GM18907 (cell line): ENCODE measurements around the gene PRR30.

Experiments used
- ATAC-seq: cut with Tn5 transposase; IDR thresholded peaks from one replicate; pipeline ENCODE4 v1.9.1; 2021; ENCODE audit warnings: mild to moderate bottlenecking, moderate library complexity; ENCODE audit not compliant: unreplicated experiment

PRR30 gene

DNA sequence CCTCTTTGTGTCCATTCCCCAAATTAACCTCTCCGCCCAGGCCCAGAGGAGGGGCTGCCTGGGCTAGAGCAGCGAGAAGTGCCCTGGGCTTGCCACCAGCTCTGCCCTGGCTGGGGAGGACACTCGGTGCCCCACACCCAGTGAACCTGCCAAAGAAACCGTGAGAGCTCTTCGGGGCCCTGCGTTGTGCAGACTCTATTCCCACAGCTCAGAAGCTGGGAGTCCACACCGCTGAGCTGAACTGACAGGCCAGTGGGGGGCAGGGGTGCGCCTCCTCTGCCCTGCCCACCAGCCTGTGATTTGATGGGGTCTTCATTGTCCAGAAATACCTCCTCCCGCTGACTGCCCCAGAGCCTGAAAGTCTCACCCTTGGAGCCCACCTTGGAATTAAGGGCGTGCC, 39.2 kb downstream of the PRR30 start:
- no peak for ATAC-seq

DNA sequence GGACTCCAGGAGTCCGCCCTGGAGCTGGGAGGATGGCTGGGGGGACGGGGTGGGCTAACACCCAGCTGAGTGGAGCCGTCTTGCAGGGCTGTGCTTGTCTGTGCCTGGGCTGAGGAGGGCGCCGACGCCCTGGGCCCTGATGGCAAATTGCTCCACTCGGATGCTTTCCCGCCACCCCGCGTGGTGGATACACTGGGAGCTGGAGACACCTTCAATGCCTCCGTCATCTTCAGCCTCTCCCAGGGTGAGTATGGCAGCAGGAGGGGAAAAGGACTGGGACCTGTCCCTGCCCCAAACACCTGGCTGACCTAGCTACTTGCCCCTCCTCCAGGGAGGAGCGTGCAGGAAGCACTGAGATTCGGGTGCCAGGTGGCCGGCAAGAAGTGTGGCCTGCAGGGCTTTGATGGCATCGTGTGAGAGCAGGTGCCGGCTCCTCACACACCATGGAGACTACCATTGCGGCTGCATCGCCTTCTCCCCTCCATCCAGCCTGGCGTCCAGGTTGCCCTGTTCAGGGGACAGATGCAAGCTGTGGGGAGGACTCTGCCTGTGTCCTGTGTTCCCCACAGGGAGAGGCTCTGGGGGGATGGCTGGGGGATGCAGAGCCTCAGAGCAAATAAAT, 39.8 kb downstream of the PRR30 start:
- ATAC-seq: no peak

DNA sequence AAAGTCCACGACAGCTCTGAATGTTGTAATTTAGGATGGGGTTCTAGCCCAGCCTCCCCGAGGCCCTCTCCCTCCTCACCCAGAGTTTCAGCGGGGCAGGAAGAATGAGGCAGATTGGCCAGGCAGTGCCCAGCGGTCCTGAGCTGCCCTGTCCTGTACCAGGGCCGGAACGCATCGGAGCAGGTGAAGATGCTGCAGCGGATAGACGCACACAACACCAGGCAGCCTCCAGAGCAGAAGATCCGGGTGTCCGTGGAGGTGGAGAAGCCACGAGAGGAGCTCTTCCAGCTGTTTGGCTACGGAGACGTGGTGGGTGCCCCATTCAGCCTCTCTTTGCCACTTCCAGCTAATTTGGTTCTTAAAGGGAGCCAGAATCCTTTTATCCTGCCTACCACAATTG, 41.9 kb downstream of the PRR30 start:
- no peak for ATAC-seq

DNA sequence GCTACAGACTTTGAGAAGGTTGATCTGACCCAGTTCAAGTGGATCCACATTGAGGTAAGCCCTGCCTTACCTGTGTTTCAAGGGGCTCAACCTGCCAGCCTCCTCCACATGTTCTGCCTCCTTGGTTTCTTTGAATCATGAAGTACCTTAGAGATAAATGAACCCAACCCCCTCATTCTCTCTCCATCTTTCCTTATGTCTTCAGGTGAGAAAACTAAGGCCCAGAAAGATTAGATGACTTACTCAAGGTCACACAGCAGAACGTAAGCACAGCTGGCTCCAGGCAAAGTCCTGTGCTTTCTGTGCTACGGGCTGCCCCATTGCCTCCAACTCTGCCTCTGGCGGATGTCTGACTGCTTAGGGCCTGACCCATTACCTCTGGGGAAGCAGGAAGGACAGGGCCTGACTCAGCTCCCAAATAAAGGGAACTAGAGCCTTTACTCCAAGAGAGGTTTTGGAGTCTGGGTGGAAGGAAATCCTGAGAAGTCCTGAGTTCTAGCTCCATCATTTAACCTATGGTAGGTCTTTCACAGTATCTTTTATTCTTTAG, 42.4 kb downstream of the PRR30 start:
- no peak for ATAC-seq

DNA sequence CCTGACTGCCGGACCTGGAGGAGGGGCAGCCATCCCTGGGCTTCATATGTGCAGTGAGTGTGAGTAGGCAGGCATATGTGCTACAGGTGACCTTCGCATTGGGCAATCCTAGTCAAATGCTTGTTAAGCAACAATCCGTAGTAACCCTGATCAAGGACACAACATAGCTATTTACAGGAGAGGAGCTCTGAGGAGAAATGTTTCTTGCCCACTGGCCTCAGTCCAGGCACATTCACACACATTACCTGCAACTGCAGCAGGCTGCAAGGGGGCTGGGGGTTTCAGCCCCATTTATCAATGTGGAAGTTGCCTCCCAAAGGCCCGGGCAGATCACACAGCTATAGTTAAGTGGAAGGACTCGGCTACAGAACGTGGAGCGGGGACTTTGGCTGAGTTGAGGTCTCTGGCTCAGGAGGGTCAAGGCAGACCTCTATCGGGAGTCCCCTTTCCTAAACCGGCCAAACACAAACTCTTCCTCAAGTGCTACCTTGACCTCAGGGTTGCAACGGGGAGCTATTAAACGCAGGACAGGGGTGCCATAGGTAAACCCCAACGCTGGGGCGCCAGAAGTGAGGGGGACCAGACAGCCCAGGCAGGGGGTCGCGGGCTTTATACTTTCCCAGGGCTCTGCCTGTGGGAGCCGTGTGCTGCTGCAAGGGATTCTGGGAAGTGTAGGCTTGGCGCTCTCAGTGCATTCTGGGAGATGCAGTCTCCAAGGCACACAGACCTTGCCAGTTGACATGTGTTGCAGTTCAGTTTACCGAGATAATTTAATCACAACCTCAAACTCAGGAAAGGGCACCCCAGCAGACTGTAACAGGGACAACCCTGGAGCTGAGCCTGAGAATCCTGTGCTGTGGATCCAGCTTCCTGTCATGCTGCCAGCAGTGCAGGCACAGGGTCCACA, 43.2 kb downstream of the PRR30 start:
- no peak for ATAC-seq

DNA sequence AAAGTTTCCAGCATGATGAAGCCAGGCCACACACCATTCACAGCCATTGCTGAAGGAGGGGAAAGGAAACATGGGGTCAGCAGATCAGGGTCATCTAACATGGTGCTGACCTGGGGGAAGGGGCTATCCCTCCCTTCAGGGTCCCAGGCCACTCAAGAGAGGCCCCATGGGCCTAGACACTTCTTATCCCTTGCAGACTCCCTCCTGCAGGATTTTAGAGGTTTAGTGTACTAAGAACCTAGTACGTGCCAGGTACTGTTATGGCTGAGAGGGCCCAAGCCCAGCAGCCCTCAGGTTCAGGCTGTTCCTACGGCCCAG, 43.8 kb downstream of the PRR30 start:
- ATAC-seq: no peak

DNA sequence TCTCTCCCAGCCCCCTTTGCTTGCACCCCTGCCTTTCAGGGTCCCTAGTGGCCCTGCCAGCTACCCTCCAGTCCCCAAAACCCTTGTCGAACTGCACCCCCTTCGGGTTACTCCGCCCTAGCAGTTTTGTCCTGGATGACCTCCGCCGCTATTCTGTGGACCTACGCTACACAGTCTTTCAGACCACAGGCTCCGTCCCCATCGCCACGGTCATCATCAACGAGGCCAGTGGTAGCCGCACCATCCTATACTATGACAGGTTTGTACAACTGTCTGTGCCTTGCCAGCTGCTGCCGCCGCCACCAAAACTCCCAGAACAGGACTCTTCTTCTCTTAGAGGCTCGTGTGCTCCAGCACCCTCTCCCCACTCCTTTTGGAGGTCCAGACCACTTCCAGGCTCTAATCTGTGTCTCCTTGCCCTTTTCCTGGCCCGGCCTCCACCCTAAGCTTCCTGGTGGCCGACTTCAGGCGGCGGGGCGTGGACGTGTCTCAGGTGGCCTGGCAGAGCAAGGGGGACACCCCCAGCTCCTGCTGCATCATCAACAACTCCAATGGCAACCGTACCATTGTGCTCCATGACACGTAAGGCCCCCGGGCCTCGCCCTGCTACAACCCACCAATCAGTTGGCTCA, 44.7 kb downstream of the PRR30 start:
- ATAC-seq: no peak

DNA sequence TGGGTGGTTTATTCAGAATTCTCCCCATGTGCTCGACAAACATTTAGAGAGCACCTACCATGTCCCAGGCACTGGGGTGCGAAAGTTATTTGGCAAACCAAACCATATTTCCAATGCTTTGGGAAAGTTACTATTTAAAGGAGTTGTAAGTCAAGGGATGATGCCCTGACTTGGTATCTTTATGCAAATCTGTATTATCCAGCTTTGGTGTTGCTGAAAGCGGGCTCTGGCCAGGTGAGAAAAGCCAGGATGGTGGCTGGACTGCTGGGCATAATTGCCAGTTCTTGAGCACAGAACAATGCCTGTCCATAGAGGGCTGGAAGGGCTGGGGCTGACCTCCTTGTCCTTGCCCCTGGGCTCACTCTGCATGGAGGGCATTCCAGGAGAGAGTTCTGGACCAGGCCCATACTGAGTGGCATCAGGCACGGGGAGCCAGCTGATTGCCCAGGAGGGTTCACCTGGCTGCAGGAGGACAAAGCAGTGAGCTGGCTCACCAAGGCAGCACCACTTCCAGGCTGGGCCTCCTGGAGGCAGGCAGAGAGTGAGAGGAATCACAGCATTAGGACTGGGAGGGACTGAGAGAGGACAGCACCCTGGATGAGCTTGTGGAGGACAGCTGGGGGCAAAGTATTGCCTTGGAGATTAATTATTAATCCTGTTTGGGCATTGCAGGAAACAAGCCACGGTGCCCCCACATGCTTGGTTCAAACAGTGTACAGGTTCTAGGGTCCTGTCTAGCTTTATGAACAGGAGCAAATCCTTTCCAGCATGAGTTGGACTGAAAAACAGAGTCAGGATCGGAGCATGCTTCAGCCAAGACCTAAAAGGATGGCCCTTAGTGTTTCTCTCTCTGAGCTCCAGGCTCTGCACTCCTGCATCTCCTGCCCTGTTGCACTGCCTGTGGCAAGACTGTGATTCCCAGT, 45.5 kb downstream of the PRR30 start:
- no peak for ATAC-seq

DNA sequence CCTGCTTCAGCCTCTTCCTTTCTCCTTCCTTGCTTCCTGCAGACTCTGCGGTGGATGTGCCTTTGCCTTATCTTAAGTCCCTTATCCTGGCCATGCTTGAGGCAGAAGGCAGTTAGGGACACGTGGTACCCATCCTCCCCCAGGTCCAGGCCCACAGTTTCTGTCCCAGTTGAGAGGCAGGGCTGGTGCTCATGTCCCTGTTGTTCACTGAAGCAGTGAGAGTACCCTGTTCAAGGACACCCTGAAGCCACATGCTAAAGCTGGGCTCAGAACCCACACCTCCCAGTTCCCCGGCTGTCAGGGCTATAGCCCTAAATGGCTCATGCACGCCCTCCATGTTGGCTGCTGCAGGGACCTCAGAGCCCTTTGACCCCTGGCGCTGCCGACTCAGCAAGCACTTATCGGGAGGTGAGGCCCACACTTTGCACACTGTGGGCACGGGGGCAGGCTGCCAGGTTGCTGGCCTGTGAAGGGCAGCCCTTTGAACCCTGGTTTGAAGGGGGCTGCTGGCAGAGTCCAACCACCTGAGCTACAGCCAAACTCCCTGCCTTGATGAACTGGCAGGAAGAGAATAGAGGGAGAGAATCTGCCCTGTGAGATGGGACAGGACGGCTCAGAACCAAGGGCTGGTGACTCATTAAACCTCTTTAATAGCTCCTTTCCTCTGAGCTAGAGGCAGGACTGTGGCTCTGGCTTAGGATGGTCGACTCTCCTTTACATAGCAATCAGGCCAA, 46.3 kb downstream of the PRR30 start:
- no peak for ATAC-seq

DNA sequence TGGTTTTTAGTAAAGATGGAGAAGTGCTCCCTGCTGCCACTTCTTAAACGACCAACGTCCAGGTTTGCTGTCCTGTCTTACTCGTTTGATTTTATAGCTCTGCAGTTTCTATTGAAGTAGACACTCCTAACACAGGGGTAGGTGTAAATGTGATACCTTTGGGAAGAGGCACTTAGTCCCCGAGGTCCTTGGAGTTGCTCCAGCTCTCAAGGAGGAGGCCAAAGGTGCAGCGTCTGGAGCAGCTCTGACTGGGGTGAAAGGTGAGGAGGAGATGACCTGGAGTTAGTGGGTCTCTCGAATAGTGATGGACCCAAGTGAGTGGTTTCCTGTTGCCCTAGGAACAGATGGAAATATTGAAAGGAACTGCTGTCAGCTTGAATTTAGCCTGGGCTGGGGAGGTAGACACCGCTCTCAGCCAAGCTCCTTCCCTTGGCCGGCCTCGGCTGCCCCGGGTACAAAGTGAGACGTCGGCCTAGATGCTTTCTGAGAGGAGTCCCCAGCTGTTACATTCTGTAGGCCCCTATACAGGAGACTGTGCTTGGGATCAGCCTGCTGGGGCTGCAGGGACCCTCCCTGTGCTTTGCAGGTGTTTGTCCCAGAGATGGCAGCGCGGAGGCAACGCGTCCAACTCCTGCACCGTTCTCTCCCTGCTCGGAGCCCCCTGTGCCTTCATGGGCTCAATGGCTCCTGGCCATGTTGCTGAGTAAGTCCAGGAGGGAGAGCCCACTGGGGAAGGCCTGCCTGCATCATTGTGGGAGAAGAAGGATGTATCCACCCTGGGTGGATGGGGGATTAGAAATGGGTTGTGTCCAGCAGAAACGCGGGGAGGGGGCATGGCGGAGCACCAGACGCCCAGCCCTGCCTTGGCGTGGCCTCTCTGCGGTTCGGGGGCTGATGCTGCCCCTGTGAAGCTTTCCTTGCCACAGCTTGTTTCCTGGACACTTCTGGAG, 47.2 kb downstream of the PRR30 start:
- ATAC-seq: no peak

DNA sequence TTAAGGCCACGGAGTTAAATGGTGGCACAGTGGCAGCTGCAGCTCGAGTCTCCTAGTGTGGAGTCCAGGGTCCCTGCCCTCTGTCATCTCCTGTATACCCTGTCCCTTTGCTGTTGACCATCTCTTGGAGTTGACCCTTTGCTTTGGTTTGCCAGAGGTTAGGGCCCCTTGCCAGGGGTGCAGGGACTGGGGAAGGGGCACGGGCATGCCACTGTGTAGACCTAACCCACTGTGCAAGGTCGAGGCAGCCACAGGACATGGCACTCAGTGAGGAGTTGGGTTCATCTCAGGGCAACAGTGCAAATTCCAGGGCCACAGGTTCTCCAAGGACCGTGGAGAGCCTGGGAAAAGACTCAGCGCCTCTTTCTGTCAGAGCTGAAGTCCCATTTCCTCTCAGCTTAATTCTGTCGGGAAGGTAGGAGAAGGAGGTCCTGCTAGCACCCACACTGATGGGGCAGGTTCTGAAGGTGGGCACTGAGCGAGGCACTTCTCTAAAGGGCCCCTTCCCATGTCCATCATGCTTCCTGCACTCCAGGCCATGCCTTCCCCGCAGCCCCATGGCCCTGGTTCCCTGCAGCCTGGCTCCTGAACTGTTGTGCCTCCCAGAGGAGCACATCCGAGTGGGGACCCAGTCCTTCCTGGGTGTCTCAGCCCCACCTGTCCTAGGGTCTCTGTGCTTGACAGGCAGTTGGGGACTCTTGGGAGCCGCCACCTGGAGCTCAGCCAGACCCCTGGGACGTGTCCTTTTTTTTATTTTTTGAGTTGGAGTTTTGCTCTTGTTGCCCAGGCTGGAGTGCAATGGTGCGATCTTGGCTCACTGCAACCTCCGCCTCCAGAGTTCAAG, 49.9 kb downstream of the PRR30 start:
- no peak for ATAC-seq

DNA sequence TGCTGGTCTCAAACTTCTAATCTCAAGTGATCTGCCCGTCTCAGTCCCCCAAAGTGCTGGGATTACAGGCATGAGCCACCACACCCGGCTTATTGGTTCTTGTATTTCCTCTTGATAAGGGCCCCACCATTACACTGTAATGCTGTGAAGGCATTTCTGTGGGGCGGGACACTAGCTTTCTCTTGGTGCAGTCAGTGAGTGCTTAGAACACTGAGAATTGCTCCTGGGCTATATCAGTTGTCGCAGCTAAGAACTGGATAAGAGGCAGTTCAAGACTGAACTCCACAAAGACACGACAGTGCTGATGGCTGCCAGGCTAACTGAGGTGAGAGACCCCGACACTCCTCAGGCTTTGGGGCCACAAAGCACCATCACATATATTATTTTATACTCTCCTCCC, 50.6 kb downstream of the PRR30 start:
- no peak for ATAC-seq

DNA sequence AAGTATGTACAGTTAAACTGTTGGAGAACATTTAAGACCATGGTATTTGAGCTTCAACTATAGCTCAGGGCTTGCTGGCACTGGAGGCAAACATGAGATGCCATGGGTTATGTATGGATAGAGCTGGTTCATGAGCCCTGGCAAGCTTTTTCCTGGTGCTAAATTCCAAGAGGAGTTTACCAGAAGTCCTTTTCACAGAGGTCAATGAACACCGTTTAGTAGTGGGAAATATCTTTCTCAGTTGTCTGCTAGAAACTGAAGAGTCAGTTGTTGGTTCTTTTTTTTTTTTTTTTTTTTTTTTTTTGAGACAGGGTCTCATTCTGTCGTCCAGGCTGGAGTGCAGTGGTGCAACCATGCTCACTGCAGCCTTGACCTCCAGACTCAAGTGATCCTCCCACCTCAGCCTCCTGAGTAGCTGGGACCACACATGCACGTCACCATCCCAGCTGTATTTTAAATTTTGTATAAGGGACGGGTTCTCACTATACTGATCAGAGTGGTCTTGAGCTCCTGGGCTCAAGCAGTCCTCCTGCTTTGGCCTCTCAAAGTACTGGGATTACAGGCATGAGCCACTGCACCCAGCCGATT, 51.3 kb downstream of the PRR30 start:
- no peak for ATAC-seq
